SH-SY5Y (cell line): ENCODE data around the gene CLDN18.

Experiments
- GATA2 ChIP-seq: IDR thresholded peaks from 2 replicates; pipeline ENCODE4 v1.6.1; 2011; ENCODE audit warnings: mild to moderate bottlenecking, low read depth, low read length
- GATA3 ChIP-seq: IDR thresholded peaks from 2 replicates; pipeline ENCODE4 v1.6.1; 2011; ENCODE audit warnings: low read depth, mild to moderate bottlenecking, low read length, moderate library complexity

- no peak for TF ChIP-seq GATA2
- TF ChIP-seq GATA3, result no peak
These were observed 21.0 kb upstream of the CLDN18 start for GRCh38 chr3:137988982-137989381.
